NCI-H1694 (cell line): ENCODE results near the gene LAMB4.
A peak's percentile ranks its signal among the peaks of the same experiment; 100 is the strongest.
"Not testable (repeated sequence)": the region's sequence is repeated elsewhere in the genome, so short reads cannot be mapped to it uniquely, and the experiment has no call there.

Experiments
- DNase-seq: peaks from one replicate; lab custom pipeline; 2025; lab: John Stamatoyannopoulos, UW

The LAMB4 gene

GRCh38 chr7:108048422-108048821, 81.7 kb downstream of the LAMB4 start:
- DNase-seq, result no peak

DNA sequence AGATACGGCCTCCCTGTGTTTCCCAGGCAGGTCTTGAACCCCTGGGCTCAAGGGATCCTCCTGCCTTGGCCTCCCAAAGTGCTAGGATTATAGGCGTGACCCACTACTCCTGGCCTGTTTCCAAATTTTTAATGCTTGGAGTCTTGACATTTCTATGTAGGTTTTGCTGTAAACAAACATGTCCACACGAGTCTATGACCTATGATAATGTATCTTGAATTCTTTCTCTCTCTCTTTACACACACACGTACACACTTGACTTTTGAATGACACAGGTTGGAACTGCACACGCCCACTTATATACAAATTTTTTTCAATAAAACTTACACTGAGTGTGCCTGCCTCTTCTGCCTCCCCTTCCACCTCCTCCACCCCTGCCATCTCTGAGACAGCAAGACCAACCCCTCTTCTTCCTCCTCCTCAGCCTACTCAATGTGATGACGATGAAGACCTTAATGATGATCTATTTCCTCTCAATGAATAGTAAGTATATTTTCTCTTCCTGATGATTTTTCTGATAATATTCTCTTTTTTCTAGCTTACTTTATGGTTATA, 83.1 kb downstream of the LAMB4 start:
- DNase-seq, result no peak

GRCh38 chr7:108045669-108046068, 84.5 kb downstream of the LAMB4 start:
- no peak for DNase-seq

- no peak for DNase-seq
Observed at GRCh38 chr7:108045154-108045553, 85.0 kb downstream of the LAMB4 start.

DNA sequence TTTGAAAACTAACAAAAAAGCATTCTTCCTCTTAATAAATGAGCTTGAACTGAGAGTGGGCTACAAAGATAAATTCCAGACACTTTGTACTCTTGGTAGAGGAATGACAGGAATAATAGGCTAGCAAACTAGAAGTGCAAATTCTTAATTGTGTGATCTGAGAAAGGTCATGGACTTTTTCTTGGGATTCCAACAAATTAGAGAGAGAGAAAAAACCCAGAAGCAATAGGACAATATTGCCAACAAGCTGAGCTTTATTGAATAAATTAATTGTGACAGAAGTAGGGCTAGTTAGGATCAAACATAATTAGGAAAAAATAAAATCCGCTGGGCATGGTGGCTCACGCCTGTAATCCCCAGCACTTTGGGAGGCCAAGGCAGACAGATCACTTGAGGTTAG, 85.8 kb downstream of the LAMB4 start:
- DNase-seq, result no peak

DNA sequence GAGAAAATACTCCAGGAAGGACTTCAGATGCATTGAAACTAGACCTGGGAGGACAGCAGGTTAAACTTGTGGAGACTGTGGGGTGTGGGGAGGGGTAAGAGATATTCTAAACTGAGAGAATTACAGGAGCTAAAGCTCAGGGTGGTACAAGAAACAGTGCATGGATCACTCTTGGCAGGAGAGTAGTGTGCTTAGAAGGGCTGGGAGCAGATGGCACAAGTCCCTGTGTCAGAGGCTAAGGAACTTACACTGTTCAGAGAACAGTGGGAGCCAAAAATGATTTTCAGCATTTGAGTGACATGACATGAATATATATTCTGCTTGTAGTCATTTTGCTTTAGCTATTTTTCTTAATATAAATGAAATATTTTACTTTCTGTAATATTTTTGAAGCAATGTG, 91.2 kb downstream of the LAMB4 start:
- peak; percentile 47 for DNase-seq

DNA sequence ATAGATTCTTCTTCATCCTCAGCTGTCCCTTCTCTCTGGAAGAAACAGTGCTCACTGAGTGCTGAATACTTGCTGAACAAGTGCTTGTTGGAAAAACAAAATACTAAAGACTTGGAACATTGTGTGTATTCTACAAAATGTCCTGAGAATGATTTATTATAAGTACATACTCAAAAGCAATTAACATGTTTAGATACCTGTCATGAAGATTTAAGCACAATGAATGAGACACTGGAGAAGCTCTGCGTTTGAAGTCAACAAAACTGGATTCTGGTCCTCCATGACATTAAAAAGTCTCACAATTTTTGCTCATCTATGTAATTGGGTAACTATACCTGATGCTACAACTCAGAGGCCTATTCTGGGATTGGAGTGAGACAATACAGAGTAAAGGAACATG, 92.4 kb downstream of the LAMB4 start:
- no peak for DNase-seq

GRCh38 chr7:108037140-108037539, 93.0 kb downstream of the LAMB4 start:
- no peak for DNase-seq

GRCh38 chr7:108034586-108034985, 95.6 kb downstream of the LAMB4 start:
- no peak for DNase-seq

DNA sequence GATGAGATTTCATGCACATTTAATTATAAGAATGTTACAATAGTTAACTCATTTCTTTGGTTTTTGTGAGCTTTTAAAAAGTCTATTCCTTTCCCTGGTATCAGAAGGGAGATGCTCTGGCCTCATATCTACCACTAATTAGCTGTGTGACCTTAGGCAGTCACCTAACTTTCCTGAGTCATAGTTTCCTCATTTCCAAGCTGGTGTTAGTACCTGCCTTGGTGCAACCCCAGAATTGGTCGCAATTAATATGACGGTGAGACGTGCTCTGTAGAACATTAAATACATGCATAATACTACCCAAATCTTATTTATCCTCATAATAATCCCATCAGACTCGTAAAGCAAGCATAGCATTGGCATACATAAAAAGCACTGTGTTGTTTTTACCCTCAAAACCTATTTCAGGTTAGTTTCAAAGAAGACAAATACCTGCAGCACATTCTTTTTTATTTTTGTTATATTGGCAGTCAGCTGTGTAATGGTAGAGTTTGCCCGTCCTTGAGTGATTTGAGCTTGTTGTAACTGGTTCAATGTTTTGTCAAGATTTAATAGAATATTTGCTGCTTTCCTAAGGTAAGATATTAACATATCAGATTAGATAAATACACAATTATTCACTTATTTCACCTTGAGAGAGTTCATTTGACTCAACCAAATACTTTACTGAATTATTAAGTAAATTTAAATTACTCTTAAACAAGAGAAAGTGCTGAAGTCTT, 96.2 kb downstream of the LAMB4 start:
- no peak for DNase-seq

GRCh38 chr7:108033309-108033708, 96.9 kb downstream of the LAMB4 start:
- DNase-seq, result not testable (repeated sequence)

- no peak for DNase-seq
Observed at GRCh38 chr7:108030516-108030915, 99.6 kb downstream of the LAMB4 start.

DNA sequence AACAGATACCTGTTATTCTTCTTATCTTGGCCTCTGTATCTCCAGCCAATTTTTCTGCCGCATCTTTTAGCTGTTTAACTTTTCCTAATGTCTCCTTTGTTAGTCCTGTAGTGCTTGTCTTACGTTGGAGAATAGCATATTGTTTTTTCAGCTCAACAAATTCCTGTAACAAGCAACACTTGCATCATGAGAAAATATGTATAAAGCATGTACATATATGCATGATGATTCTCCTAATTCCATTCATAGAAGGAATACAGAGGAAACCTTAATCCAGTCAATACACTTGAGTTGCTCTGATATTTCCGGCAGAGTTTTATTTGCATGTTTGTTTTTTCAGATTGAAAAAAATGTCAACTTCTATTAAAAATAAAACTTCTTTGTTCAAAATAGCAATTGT, 101.1 kb downstream of the LAMB4 start:
- DNase-seq, result no peak

GRCh38 chr7:108028111-108028510, 102.0 kb downstream of the LAMB4 start:
- DNase-seq, result no peak

DNA sequence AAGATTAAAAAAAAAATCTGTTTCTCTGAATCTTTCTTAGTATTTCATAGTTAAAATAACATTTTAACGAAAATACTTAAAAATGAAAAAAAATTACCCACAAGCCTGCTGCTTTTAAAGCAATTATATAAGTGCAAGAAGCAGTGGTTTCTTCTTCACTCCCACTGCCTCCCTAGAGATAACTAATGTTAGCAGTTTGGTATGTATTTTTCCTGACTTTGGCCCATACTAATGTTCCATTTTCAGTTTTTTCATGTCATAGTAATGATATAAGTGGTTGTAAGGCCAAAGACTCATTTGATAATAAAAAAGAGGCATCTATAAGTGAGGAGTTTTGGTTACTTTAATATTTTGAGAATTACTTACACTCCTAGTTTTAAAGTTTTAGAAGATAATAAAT, 102.9 kb downstream of the LAMB4 start:
- no peak for DNase-seq

- no peak for DNase-seq
Observed at GRCh38 chr7:108026647-108027046, 103.5 kb downstream of the LAMB4 start.

- DNase-seq, result no peak
Observed at GRCh38 chr7:108026116-108026515, 104.0 kb downstream of the LAMB4 start.

DNA sequence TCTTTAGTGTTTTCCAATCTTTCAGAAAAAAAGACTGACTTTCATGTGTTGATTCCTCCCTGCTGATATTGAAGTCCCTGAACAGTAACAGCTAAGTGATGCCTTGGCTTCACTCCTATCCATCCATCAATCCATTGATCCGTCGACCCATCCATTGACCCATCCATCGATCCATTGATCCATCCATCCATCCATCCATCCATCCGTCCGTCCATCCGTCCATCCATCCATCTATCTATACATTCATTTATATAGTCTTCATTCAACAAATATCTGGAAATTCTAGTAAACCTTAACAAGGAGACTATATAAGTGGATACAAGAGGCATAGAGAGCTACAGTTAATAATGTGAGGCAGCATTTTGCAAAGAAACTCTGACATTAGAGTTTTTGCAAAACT, 105.6 kb downstream of the LAMB4 start:
- no peak for DNase-seq

- no peak for DNase-seq
Observed at GRCh38 chr7:108020585-108020984, 109.6 kb downstream of the LAMB4 start.

DNA sequence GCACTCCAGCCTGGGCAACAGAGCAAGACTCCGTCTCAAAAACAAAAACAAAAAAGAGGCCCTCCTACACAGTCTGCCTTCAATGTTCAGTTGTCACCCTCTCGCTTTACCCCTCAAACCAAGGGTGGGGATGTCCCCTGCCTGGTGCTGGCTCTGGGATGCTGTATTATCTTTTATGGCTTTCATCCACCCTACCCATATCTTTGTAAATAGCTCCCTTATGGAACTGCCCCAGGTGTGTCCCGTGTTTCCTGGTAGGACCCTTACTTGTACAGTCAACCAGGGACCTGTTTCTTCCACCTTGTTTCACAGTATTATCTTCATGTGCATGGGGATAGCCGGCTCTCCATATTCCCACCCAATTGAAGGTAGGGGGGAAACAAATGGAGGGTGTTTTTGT, 111.5 kb downstream of the LAMB4 start:
- no peak for DNase-seq

- DNase-seq, result no peak
Observed at GRCh38 chr7:108017776-108018151, 112.4 kb downstream of the LAMB4 start.

DNA sequence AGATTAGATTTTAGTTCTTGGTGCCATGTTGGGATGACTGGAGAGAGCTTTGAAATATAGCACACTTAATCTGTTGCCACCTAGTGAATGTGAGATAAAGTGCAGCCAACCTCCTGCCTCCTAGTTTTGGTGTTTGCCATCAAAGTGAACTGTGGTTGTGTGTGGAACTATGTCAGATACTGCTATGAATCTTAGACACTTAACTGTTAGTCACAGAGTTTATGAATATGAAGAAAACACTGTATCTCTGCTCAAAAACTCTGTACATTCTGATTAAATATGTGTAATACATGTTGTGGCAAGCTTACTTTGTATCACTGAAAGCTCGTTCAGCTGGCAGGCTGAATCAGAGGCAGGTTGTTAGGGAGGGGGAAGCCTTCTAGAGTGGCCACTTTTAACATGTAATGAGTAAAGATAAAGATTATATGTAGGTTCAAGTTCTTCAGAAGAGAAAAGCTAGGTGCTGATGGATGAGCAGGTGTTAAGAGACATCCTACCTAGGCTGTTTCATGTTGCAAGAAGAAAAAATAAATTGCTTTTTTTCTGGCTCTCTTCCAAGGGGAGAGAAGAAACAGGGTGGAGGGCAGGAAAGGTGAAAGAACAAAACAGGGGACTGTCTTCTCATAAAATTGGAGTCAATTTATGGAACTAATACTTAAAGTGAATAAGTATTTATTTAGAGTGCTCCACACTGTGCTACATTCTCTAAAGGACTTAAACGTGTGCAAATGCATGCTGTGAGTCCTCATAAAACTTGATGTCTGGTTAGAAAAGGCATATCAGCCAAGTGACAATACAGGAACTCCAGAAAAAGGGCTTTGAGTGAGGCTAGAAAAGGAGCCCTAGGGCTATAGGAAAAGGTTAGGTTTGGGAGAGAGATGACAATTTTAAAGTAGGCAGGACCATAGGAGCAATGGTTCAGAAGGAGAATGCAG, 113.1 kb downstream of the LAMB4 start:
- peak; percentile 54 for DNase-seq

- DNase-seq, result no peak
Observed at GRCh38 chr7:108015740-108016139, 114.4 kb downstream of the LAMB4 start.
